GM13976 (cell line): ENCODE results near the gene SNRPA1.

Experiments
- DNase-seq: peaks from one replicate; pipeline ENCODE4 v3.0.0; 2012; ENCODE audit warnings: low spot score
- CTCF ChIP-seq: IDR thresholded peaks from 2 replicates; pipeline ENCODE4 v1.5.1; 2012; ENCODE audit warnings: borderline replicate concordance, mild to moderate bottlenecking; ENCODE audit not compliant: insufficient read depth; ENCODE audit errors: extremely low read depth, missing control alignments, control extremely low read depth
- in situ Hi-C: fragments of 300-500 bp; cut with MboI; formaldehyde crosslinking; loops from one replicate; pipeline ENCODE4 v1.12.0; 2022; ENCODE audit warnings: low sequenced_read_pairs, mixed read lengths, inconsistent platforms; ENCODE audit not compliant: unreplicated experiment

The SNRPA1 gene

GRCh38 chr15:101307048-101307896 lies 12.2 kb upstream of the SNRPA1 start:
- DNase-seq: no peak
- in situ Hi-C loops: no loop called here

DNA sequence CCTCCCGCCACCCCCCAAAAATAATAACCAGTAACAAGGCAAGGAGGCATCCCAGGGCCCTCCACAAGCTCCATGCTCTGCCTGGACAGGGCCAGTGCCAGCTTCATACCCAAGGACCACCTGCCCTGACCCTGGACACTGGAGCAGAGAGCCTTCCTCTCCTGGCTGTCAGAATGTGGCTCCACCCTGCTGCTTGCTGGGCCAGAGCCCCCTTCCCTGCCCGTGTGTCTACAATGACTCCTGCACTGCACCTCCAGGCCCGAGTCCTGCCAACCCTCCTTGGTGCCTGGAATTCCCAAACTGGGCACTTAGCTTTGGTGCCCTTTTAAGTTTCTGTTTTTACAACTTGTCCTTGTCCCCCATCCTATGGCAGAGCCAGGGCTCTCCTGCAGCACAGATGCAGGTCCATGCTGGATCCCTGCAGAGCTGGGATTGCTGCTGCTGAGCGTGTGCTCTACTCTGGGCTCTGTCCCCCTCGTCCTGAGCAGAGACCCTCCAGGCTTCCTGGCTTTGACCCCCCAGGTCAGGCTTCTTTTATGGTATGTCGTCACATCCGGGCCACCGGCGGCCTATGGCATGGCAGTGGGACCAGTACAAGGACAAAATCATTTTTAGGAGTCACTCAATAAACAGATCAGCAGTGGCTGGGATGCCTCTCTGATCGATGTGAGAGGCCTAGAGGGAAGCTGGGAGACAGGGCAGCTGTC lies 11.4 kb upstream of the SNRPA1 start:
- no peak for DNase-seq
- TF ChIP-seq CTCF: no peak
- in situ Hi-C loops: no loop called here

More at GRCh38 chr15:101307048-101307896, 12.2 kb upstream of the SNRPA1 start:
- no peak for TF ChIP-seq CTCF

DNA sequence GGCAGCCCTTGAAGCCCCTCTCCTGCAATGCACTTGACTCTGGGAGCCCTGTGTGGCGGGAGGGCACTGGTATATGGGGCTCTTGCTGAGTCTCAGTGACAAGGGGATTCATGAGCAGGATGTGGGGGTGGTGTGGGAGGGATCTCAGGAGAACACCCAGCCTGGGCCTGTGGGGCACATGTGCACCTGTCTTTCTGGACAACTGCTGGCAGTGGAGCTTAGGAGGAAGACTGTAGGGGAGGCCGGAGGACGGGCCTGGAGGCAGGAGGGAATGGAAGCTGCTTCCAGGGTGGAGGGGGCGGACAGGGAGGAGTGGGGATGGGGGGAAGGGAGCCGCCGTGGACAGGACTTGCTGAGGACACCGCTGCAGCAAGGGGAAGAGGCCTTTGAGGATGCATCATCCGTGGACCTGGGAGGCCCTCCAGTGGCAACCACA lies 10.8 kb upstream of the SNRPA1 start:
- TF ChIP-seq CTCF: no peak
- in situ Hi-C loops: no loop called here
- DNase-seq: no peak

DNA sequence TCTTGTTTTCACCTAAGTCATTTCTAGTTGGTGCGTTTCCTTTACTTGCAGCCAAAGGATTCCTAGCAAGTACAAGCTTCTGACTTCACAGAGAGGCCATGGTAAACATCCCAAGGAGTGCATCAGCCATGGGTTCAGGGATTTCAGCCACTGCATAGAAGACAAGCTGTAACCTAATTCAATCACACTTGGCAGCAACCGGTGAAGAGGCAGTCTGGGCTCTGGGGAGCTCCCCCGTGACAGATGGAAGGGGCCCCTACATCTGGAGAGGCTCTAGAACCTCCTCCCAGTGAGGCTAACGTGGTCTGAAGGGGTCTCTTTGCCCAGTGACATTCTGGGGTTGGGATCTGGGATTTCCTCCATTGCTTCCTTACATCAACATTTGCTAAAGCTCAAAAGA lies 8.4 kb upstream of the SNRPA1 start:
- no peak for DNase-seq
- TF ChIP-seq CTCF: no peak
- in situ Hi-C loops: loop anchor here (5.0 kb wide), 1 partner anchor 339 kb away; no protein-coding TSS in a partner anchor

- in situ Hi-C loops: loop anchor here (10.0 kb wide), 1 partner anchor 198 kb away; no protein-coding TSS in a partner anchor
- TF ChIP-seq CTCF: no peak
- no peak for DNase-seq
Measured at GRCh38 chr15:101296418-101297405, 1.7 kb upstream of the SNRPA1 start.
